Muscle layer of duodenum (tissue), 2 donors: ENCODE measurements around the gene ICAM2.

Source experiments
- H3K27ac ChIP-seq: one replicate; pipeline ENCODE4 v1.7.0; 2013; ENCODE audit warnings: mild to moderate bottlenecking, low read length
- H3K27me3 ChIP-seq: one replicate; pipeline ENCODE4 v1.7.0; 2013; ENCODE audit warnings: low read depth, mild to moderate bottlenecking, control low read depth, low read length
- H3K36me3 ChIP-seq, 2 donors: one replicate each; pipeline ENCODE4 v1.7.0; 2013; ENCODE audit warnings: low read length in 2 of 2, control low read depth in 1 of 2, mild to moderate bottlenecking in 1 of 2; ENCODE audit not compliant: insufficient read depth in 2 of 2, control insufficient read depth in 1 of 2
- H3K4me1 ChIP-seq, 2 donors: one replicate each; pipeline ENCODE4 v1.7.0; 2013; ENCODE audit warnings: low read length in 2 of 2, mild to moderate bottlenecking in 2 of 2, control low read depth in 1 of 2, moderate library complexity in 1 of 2; ENCODE audit not compliant: insufficient read depth in 2 of 2, control insufficient read depth in 1 of 2
- H3K4me3 ChIP-seq, 2 donors: one replicate each; pipeline ENCODE4 v1.7.0; 2013; ENCODE audit warnings: low read length in 2 of 2, low read depth in 1 of 2, mild to moderate bottlenecking in 1 of 2
- H3K9me3 ChIP-seq, 2 donors: one replicate each; pipeline ENCODE4 v1.7.0; 2013; ENCODE audit warnings: low read length in 2 of 2, control low read depth in 1 of 2, mild to moderate bottlenecking in 1 of 2; ENCODE audit not compliant: control insufficient read depth in 1 of 2
- donor health status: healthy.

Gene ICAM2

DNA sequence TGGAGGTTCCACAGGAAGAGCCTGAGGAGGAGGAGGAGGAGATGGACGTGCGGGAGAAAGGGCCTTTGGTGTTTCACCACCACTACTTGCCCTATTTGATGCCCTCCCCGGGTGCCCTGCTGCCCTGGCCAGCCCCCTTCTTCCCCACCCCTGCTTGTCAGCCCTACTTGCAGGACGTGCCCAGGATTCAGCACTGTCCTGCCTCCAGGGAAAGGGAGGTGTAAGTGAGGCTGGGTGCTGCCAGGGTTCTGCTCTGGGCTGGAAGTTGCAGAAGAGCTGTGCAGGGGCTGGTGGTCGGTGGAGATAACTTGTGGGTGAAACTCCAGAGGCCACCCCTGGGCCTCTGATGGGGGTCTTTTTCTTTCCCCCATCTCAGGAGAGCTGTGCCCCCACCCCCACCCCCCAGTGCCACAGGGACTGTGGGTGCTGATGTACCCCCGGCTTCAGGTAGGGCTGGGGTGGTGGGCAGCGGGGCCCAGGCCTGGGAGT lies 19.3 kb downstream of the ICAM2 start:
- Histone ChIP-seq H3K4me1 (peaks cover 0 to 20% of the 10 kb centered on the region in 2 donors), H3K9me3 (no peaks in the 10 kb centered on the region), H3K4me3 (no peak overlapping the region), H3K36me3 (no peaks in the 10 kb centered on the region), H3K27ac (no peak overlapping the region), H3K27me3 (peaks cover 14% of the 10 kb centered on the region)

- H3K27ac ChIP-seq = no peak overlapping the region
- H3K9me3 ChIP-seq = no peaks in the 10 kb centered on the region
These were observed 20.5 kb downstream of the ICAM2 start for GRCh38 chr17:63999680-64000531.

GRCh38 chr17:63998721-63999679 lies 21.4 kb downstream of the ICAM2 start:
- Histone ChIP-seq H3K27ac (no peak overlapping the region), H3K9me3 (no peaks in the 10 kb centered on the region), H3K4me3 (peak overlapping the region; percentile 63 to 73), H3K36me3 (no peaks in the 10 kb centered on the region), H3K4me1 (peaks cover 0 to 16% of the 10 kb centered on the region in 2 donors), H3K27me3 (peaks cover 14% of the 10 kb centered on the region)

More at GRCh38 chr17:63999680-64000531, 20.5 kb downstream of the ICAM2 start:
- Histone ChIP-seq H3K4me1 (peaks cover 0 to 16% of the 10 kb centered on the region in 2 donors), H3K27me3 (peaks cover 14% of the 10 kb centered on the region), H3K4me3 (no peak overlapping the region), H3K36me3 (no peaks in the 10 kb centered on the region)

GRCh38 chr17:63998050-63998720 lies 22.2 kb downstream of the ICAM2 start, which contains the start of gene PRR29:
PRR29 (plus strand) TSS chr17:63998351; CDS start chr17:63998365, 14 bp downstream.
- peaks cover 0 to 16% of the 10 kb centered on the region in 2 donors for H3K4me1 ChIP-seq

GRCh38 chr17:63997341-63998048 lies 22.9 kb downstream of the ICAM2 start:
- peaks cover 0 to 16% of the 10 kb centered on the region in 2 donors for H3K4me1 ChIP-seq
- H3K27ac ChIP-seq = no peak overlapping the region
- H3K36me3 ChIP-seq = no peaks in the 10 kb centered on the region
- peak overlapping the region; percentile 63 to 73 for H3K4me3 ChIP-seq
- H3K9me3 ChIP-seq = no peaks in the 10 kb centered on the region
- H3K27me3 ChIP-seq = peaks cover 14% of the 10 kb centered on the region

More at GRCh38 chr17:63998050-63998720, 22.2 kb downstream of the ICAM2 start, which contains the start of gene PRR29:
- Histone ChIP-seq H3K36me3 (no peaks in the 10 kb centered on the region), H3K27ac (no peak within 1 kb of the TSS), H3K9me3 (no peaks in the 10 kb centered on the region), H3K4me3 (peak within 1 kb of the TSS; percentile 63 to 73), H3K27me3 (peaks cover 14% of the 10 kb centered on the region)

DNA sequence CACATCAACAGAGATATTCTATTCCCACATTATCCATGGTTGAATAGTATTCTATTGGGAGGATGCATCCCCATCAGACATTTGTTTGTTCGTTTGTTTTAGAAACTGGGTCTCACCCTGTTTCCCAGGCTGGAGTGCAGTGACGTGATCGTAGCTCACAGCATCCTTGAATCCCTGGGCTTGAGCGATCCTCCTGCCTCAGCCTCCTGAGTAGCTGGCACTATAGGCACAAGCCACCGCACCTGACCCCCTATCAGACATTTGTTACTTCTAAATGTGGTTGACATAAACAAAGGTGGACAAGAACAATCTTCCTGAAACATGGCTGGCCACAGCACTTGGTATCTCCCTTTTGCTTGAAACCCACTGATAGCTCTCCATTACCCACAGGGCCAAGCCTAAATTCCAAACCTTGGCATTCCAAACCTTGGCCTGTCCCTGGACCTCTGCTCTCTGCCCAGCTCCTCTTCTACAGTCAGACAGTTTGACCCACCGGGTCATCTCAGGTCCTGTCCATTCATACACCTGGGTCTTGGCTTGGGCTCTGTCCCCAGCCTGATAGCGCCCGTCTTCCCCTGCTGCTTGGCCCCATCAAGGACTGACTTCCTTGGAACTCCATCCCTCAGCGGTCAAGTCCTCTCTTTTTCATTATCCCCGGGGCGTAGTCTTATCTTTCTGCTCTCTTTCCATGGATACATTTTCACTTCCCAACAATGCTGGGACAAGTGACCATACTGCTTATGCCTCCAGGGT lies 23.8 kb downstream of the ICAM2 start:
- H3K27ac ChIP-seq = no peak overlapping the region
- H3K4me1 ChIP-seq = peaks cover 0 to 16% of the 10 kb centered on the region in 2 donors
- H3K27me3 ChIP-seq = peaks cover 20% of the 10 kb centered on the region
- no peak overlapping the region for H3K4me3 ChIP-seq
- H3K9me3 ChIP-seq = no peaks in the 10 kb centered on the region
- H3K36me3 ChIP-seq = no peaks in the 10 kb centered on the region

- no peaks in the 10 kb centered on the region for H3K9me3 ChIP-seq
- no peaks in the 10 kb centered on the region for H3K36me3 ChIP-seq
- peaks cover 20% of the 10 kb centered on the region for H3K27me3 ChIP-seq
- H3K27ac ChIP-seq = no peak overlapping the region
- H3K4me1 ChIP-seq = peaks cover 0 to 18% of the 10 kb centered on the region in 2 donors
- H3K4me3 ChIP-seq = no peak overlapping the region
These were observed 24.8 kb downstream of the ICAM2 start for GRCh38 chr17:63995626-63996025.

GRCh38 chr17:63993368-63993985 lies 27.0 kb downstream of the ICAM2 start:
- Histone ChIP-seq H3K36me3 (no peaks in the 10 kb centered on the region), H3K4me3 (no peak overlapping the region), H3K4me1 (peaks cover 0 to 17% of the 10 kb centered on the region in 2 donors), H3K27me3 (peaks cover 10% of the 10 kb centered on the region), H3K27ac (no peak overlapping the region), H3K9me3 (no peaks in the 10 kb centered on the region)

DNA sequence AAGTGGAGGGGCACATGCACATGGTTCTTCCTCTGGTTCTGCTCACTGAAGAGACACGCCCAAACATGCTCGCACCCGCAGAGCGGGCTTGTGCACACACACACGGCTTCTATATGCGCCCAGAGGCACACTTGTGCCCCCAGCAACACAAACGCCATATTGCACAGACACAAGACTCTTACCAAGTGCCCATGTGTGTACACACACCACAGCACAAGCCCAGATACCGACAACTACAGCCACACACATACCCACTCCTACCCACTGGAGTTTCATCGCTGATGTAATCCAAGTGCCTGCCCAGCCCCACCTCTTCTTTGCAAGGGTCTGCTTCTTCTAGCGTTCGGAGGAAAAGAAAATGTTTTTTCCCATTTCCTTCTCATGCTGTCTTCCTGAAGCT lies 28.8 kb downstream of the ICAM2 start:
- Histone ChIP-seq H3K27ac (no peak overlapping the region), H3K4me3 (no peak overlapping the region), H3K4me1 (peaks cover 0 to 6% of the 10 kb centered on the region in 2 donors), H3K27me3 (peaks cover 6% of the 10 kb centered on the region), H3K9me3 (no peaks in the 10 kb centered on the region), H3K36me3 (no peaks in the 10 kb centered on the region)
